NCI-H146 treated with DMSO at 0.1 percent for 48 hours (cell line): Measurements from ENCODE around the gene TM4SF4.

Source experiments
- DNase-seq: peaks from one replicate; lab custom pipeline; 2025; ENCODE audit not compliant: unreplicated experiment; lab: John Stamatoyannopoulos, UW

Gene TM4SF4

DNA sequence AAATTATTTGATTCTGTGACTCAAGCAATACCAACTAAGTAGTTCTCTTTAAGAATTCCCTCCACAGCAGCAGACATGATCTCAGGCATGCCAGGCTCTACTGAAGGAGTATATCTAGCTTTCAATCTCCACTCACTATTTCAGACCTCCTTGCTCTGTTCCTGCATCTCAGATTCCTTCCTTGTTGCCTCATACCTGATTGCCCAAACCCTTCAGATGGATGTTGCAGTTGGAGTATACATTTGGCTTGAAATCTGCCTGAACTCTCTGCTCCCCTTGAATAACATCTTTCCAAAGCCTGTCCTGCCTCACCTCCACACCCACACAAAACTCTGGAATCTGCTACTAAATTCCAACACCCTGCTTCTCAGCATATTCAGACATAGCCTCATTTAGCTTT is 19.8 kb upstream of the TM4SF4 start:
- DNase-seq, result no peak

DNA sequence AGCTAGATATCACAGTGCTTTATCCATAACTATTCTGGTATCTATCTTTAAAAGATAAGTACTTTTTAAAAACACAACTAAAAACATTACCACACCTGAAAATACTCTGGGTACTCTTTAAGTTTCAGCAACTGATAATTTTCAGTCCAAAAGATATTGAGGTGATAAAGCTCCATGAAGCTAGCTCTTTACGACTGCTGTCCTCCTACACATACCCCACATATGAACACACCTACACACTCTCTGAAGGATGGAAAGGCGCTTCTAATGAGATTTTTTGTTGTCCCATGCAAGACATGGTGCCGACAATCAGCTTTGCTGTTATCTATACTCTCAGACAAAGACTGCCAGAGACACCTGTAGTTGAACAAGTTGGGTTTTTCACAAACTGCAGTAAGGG is 19.1 kb upstream of the TM4SF4 start:
- DNase-seq, result no peak

DNA sequence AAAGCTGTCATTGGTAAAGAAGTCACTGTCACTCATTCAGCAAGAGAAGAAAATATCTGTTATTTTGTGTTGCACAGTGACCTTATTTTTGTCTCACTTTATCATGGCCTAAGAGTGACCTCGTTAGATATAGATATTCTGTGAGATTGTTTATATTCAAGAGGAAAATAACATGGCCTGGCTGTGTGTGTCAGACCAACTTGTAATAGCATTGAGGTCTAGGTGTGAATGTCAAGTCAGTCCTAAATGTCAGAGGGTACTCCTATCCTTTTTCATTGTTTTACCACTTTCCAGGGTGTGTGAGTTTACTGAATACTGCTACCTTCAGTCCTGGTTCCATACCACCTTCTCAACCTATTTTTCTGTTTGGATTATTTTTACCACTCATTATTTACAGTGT is 18.5 kb upstream of the TM4SF4 start:
- no peak for DNase-seq

DNA sequence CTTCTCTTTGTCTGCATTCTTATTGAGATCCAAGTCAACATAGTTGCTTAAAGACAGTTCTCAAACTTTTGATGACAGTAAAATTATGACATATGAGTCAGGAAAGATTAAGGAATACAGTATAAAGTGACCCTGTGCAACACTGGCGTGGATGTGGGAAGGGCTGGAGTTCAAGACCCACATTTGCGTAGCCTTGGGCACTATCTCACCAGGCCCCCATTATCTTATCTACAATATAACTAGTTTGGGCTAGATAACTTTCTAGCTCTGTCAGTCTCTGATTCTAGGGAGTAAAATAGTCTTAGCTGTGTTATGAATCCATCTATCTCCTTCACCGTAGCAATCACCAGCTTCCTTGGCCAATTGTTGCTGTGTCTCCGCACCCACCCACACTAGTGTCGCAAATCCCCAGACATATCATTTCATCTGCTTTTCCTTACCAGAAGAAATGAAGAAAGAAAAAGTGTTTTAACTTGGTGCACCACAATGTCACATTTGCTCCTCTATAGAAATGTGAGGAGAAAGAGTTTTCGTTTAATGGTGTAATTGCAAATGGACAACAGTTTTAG is 14.9 kb upstream of the TM4SF4 start:
- DNase-seq, result no peak

GRCh38 chr3:149460117-149460516 is 14.4 kb upstream of the TM4SF4 start:
- no peak for DNase-seq

- DNase-seq, result no peak
Measured at GRCh38 chr3:149462051-149462450, 12.4 kb upstream of the TM4SF4 start.

DNA sequence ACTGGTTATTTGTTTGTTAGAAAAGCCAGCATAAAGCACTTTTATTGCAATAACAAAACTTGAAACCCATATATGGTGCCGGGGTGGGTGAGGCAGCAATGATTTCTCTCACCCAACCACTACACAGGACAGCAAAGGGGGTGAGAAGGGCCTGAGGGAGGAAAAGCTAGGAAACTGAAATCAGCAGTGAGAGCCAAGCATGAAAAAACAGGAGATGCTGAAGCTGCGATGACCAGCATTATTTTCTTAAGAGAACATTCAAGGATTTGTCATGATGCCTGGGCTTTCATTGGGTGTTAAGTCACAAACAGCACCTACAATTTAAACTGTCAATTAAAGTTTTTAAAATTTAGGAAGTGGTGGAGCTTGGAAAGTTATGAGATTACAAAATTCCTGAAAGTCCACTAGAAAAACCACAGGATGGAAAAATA is 11.9 kb upstream of the TM4SF4 start:
- DNase-seq, result no peak

GRCh38 chr3:149463921-149464320 is 10.6 kb upstream of the TM4SF4 start:
- DNase-seq, result no peak

DNA sequence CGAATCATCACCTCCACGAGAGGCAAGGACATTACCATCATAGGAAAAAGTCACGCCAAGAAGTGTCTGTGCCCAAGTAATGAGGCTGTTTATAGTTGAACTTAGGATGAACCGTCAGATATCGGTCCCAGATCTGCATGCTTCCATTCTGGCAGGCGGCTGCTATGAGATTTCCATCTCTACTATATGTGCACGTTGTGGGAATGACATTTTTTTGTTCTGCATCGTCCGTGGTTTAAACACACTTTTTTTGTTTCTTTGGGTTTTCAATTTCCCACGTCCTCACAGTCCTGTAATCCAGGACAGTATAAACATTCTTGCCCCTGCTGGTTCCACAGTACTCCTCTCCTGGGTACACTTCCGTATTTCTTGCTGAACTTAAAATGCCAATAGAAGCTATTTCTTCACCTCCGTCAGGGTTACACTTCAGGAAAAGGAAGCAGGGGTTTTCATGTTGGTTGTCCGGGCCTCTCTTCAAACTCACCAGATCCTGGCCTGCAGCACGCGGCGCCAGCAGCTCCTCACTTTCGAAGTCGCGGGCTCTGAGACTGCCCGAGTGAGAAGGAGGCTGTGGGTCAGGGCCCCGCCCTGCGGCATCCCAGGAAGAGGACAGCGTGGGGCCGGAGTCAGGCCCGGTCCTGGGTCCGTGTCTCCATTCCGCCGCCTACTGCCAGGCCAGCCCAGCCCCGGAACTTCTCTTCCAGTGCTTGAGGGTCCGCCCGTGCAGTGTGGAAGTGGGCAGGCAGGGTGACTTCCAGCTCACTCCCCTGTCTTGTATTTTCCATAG is 9.8 kb upstream of the TM4SF4 start:
- DNase-seq, result no peak

DNA sequence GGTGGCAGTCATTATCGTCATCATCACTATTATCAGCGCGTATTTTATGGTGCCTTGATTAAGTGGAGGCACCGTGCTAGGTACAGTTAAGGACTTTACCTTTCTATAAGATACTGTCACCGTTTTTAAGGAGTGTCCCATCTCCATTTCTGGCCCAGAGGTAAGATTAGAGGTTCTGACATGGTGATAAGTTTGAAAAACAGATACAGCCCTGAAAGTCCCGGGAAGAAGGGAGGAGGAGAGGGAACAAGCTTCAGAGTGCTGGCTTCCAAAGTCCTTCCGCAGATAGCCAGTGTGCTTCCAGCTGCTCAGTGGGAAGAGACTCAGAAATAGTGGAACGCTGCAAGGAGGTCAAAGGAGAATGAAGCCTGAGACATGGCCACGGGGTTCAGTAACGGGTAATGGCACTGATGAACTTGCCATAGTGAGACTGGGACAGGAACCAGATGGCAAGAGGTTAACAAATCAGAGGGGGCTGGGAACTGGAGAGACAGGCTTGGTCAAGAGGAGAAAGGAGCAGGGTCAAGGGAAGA is 9.1 kb upstream of the TM4SF4 start:
- no peak for DNase-seq

DNA sequence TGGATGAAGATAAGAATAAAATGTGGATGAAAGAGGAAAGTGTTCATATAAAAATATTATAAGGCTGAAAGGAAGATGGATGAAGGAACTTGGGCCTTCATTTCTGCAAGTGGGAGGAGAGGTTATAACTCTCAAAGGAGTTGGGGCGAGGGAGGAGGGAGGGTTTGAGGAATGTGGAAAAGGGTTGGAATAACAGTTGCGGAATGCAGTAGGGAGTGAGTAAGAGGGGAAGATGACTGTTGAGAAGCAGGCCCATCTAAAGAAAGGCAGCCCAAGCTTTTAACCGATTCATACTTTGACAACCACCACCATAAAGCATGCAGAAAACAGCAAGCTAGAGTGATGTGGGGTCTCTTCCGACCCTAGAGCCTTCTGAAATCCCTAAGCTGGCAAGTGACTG is 8.3 kb upstream of the TM4SF4 start:
- no peak for DNase-seq

GRCh38 chr3:149468504-149469212 is 5.8 kb upstream of the TM4SF4 start:
- DNase-seq, result no peak

DNA sequence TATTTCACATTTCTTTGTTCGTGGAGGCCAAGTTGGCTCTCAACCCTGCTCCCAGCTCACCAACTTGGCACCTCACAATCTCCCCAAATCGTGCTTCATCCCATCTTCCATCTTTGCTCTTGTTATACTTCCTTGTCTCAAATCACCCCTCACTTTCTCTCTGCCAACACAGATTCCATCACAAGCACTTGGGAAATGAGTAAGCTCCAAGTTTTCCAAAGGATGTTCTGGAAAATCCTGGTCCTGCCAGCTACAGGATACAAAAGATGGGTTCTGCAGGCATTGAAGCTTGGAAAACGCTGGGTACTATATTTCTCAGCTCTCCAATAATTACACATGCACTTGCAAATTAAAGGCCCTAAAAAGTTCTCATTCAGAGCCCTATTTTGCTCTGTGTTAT is 4.1 kb upstream of the TM4SF4 start:
- no peak for DNase-seq

GRCh38 chr3:149472030-149472797 is 2.3 kb upstream of the TM4SF4 start:
- DNase-seq, result no peak

- DNase-seq, result no peak
Measured at GRCh38 chr3:149473357-149474249, 894 bp upstream of the TM4SF4 start.

DNA sequence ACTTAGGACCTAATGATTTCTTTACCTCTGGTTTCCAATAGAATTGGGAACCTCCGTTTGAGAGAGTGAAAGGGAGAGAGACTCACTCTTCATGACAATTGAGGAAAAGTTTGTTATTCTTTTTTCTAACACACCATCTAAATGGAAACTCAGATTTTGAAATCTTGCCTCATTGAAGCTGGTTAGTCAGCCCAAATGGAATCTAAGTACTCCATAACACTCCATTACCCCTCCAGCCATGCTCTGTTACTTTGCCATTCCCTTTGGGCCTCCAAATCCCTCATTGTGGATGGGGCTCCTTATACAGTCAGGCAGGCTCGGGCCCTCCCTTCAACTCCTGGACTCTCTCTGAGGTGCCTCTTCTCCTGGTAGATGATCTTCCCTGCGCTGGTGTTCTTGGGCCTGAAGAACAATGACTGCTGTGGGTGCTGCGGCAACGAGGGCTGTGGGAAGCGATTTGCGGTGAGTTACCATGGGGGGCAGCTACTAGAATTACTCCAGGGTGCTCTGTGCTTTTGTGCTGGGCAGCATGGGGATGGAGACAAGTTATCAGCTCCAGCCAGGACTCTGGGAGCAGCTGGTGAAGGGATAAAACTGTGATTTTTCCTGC is 1.1 kb downstream of the TM4SF4 start:
- DNase-seq, result no peak

DNA sequence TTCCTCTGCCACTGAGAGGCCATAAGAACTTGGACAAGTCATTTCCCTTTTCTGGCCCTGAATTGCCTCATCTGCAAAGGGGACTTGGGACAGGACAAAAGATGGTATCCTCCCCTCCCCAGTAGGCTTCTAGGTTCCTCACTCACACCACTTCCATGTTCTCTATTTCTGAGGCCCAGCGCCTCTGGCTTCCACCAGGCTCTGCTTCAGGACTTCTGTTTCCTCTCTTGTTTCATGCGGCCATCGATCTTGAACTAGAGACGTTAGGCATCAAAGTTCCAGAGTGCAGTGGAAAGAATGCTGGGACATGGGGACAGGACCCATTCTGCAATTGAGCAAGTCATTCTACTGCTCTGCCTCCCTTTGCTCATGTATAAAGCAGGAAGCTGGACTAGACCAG is 1.7 kb downstream of the TM4SF4 start:
- DNase-seq, result no peak

GRCh38 chr3:149479621-149480325 is 5.3 kb downstream of the TM4SF4 start:
- no peak for DNase-seq

GRCh38 chr3:149480326-149481017 is 6.0 kb downstream of the TM4SF4 start:
- DNase-seq, result peak; percentile 81
